ENCODE measurements around the gene MMP28. TPM values are rescaled to one million over a fixed set of nuclear protein-coding genes. Genes with fewer than 3 reads are reported as not detected.

Gene MMP28
- total and polyA plus RNA-seq, 2 of the 4 experiments (the other 2 are of a cell fraction): 0.18 TPM; not detected in 1

GRCh38 chr17:35731917-35732805, 63.3 kb downstream of the MMP28 start:
- no peaks in the 10 kb centered on the region for H3K9me3 ChIP-seq (ENCODE audit: control insufficient read depth, insufficient read depth, low read length)
- no peak overlapping the region for H4K8ac ChIP-seq (ENCODE audit: low read depth in 2 of 2, low read length in 2 of 2)
- no peak overlapping the region for H4K91ac ChIP-seq (ENCODE audit: insufficient read depth, low read depth, low read length)
- 10% methylated on average over 11 of the region's 47 CpGs; no CpG with 5 or more reads in 1 of the 2 experiments for WGBS, 2 experiments (ENCODE audit: extremely low coverage in 2 of 2, insufficient read length in 1 of 2)
- ChIA-PET CTCF (interaction anchor here (0.6 kb wide), 2 partner anchors 42 to 119 kb away, joined by 3 read pairs; no protein-coding TSS in a partner anchor), POLR2A (ENCODE audit: unreplicated experiment) (no interaction called here)
- H3K4me2 ChIP-seq (ENCODE audit: low read depth, low read length): peak overlapping the region; percentile 90
- intact Hi-C loops (cut with micrococcal nuclease) (no loop called here), dilution Hi-C loops (cut with HindIII; ENCODE audit: low sequenced_read_pairs, unreplicated experiment) (no loop called here), in situ Hi-C loops (cut with MboI; ENCODE audit: low sequenced_read_pairs) (loop anchor here (25.0 kb wide), 1 partner anchor 370 kb away; the partner anchor contains the start of gene SLFN11)
- H2BK20ac ChIP-seq (ENCODE audit: low read depth, low read length): no peak overlapping the region
- H3K18ac ChIP-seq (ENCODE audit: low read depth, low read length): no peak overlapping the region
- peak overlapping the region; percentile 69 for H3K9ac ChIP-seq (ENCODE audit: low read depth, low read length)
- no peak overlapping the region for H2BK15ac ChIP-seq (ENCODE audit: low read depth, low read length)
- no peak overlapping the region for H3K56ac ChIP-seq (ENCODE audit: extremely low read depth, insufficient read depth, low read length)
- no peaks in the 10 kb centered on the region for H3K27me3 ChIP-seq (ENCODE audit: control insufficient read depth, insufficient read depth, low read length)
- no peak overlapping the region for H3K23ac ChIP-seq (ENCODE audit: low read depth, low read length)
- H3K9me1 ChIP-seq (ENCODE audit: insufficient read depth, low read length): peaks cover 4% of the 10 kb centered on the region; the same call in 1 of the 2 replicates
- 0 out of 2 replicates have a peak, but pooled peaks cover 3% of the 10 kb centered on the region for H4K20me1 ChIP-seq (ENCODE audit: insufficient read depth, low read length)
- H2BK120ac ChIP-seq (ENCODE audit: low read depth, low read length): no peak overlapping the region
- TF ChIP-seq SMC3 (IDR thresholded peaks at IDR 0.05; ENCODE audit: low read depth, low read length) (no peak), RFX5 (IDR thresholded peaks at IDR 0.05; ENCODE audit: low read depth, low read length) (no peak), BHLHE40 (IDR thresholded peaks at IDR 0.05; ENCODE audit: low read depth, low read length) (no peak), FOS (IDR thresholded peaks at IDR 0.05; ENCODE audit: low read depth, low read length) (no peak), ELK1 (IDR thresholded peaks at IDR 0.05; ENCODE audit: borderline replicate concordance, low read depth, low read length) (no peak), MXI1 (IDR thresholded peaks at IDR 0.05; ENCODE audit: borderline replicate concordance, low read depth, low read length) (no peak), RCOR1 (IDR thresholded peaks at IDR 0.05; ENCODE audit: insufficient replicate concordance, low read length) (no peak), POLR2A (IDR thresholded peaks at IDR 0.05; ENCODE audit: low read depth, low read length) (no peak), RAD21 (IDR thresholded peaks at IDR 0.05; ENCODE audit: low read length) (no peak), MAZ (IDR thresholded peaks at IDR 0.05; ENCODE audit: borderline replicate concordance, low read depth, low read length) (no peak)
- peaks cover 4% of the 10 kb centered on the region for H3K4me1 ChIP-seq (ENCODE audit: control insufficient read depth, insufficient read depth, low read length)
- peak overlapping the region; percentile 58 for H3K4me3 ChIP-seq (ENCODE audit: insufficient read depth, low read depth, low read length)
- ATAC-seq (ENCODE audit: low read depth) (peak; percentile 52), DNase-seq (no peak)
- 0 out of 2 replicates have a peak overlapping the region, but pooled peaks have one; percentile 2 for H2AK5ac ChIP-seq (ENCODE audit: low read depth, low read length)
- H2BK5ac ChIP-seq (ENCODE audit: low read depth, low read length, poor library complexity, severe bottlenecking): no peak overlapping the region
- BruUV-seq (replicated peaks): no TSS peak
- peak overlapping the region; percentile 73 for H2AFZ ChIP-seq (replicated peaks; ENCODE audit: low read length, poor library complexity)
- no peak overlapping the region; the same call in 1 of the 2 replicates for H3K14ac ChIP-seq (replicated peaks; ENCODE audit: low read depth, low read length)
- H3K36me3 ChIP-seq (ENCODE audit: control insufficient read depth, insufficient read depth, low read length): no peaks in the 10 kb centered on the region
- H3K27ac ChIP-seq (ENCODE audit: insufficient read depth, low read length): no peak overlapping the region
- H3K79me1 ChIP-seq (ENCODE audit: low read depth in 1 of 2, low read length in 2 of 2): peaks cover 0 to 10% of the 10 kb centered on the region in 2 experiments; a peak in 2 of 4 replicates
- H3K4ac ChIP-seq (ENCODE audit: low read depth, low read length): no peak overlapping the region
- peak overlapping the region; percentile 35 for H2AK9ac ChIP-seq (replicated peaks; ENCODE audit: low read depth, low read length, poor library complexity)
- no peak overlapping the region for H4K5ac ChIP-seq (ENCODE audit: low read depth, low read length)

Measured in IMR-90 (cell line).